Stimulated activated CD4-positive, alpha-beta T cell treated with anti-CD3 and anti-CD28 coated beads, Interleukin-1b, Interleukin-23, amount 100 ng/mL, for 4 hours (primary cell): Measurements from ENCODE around the gene FGD2.
"Not testable (repeated sequence)": the region's sequence is repeated elsewhere in the genome, so short reads cannot be mapped to it uniquely, and the experiment has no call there.

Source experiments
- DNase-seq, 2 donors: peaks; one replicate each; pipeline ENCODE4 v3.0.0-alpha.2; 2020; ENCODE audit warnings: low read depth in 2 of 2

Gene FGD2

GRCh38 chr6:37058984-37059343 is 53.5 kb downstream of the FGD2 start:
- DNase-seq, result not testable (repeated sequence)

- no peak for DNase-seq
These were observed 54.1 kb downstream of the FGD2 start for GRCh38 chr6:37059344-37060194.

- no peak for DNase-seq
These were observed 54.7 kb downstream of the FGD2 start for GRCh38 chr6:37060195-37060559.

- no peak for DNase-seq
These were observed 55.8 kb downstream of the FGD2 start for GRCh38 chr6:37061157-37061804.

- no peak for DNase-seq
These were observed 57.0 kb downstream of the FGD2 start for GRCh38 chr6:37062424-37062823.

- no peak for DNase-seq
These were observed 63.2 kb downstream of the FGD2 start for GRCh38 chr6:37068356-37069270.

- DNase-seq, result no peak
These were observed 64.2 kb downstream of the FGD2 start for GRCh38 chr6:37069639-37070038.

GRCh38 chr6:37072526-37072925 is 67.1 kb downstream of the FGD2 start:
- no peak for DNase-seq

GRCh38 chr6:37074053-37074827 is 68.8 kb downstream of the FGD2 start:
- no peak for DNase-seq

GRCh38 chr6:37077191-37077904 is 71.9 kb downstream of the FGD2 start:
- no peak for DNase-seq

- DNase-seq, result no peak
These were observed 72.4 kb downstream of the FGD2 start for GRCh38 chr6:37077905-37078296.
